SK-N-SH (cell line): ENCODE data around the gene TSC2. TPM values are rescaled to one million over a fixed set of nuclear protein-coding genes. Genes with fewer than 3 reads are reported as not detected.

ENCODE experiments used
- CTCF ChIA-PET: fragments of 300-600, 350-600 bp; formaldehyde crosslinking; extraction: SDS; loops from one replicate; lab custom pipeline; 2021; lab: Yijun Ruan, JAX
- POLR2A ChIA-PET: fragments of 350-600 bp; sonication (Branson Sonifier 250); formaldehyde crosslinking; extraction: SDS; loops from one replicate; lab custom pipeline; 2020; ENCODE audit warnings: antibody characterized with exemption, inconsistent platforms; lab: Yijun Ruan, JAX
- DNase-seq: peaks from one replicate; pipeline ENCODE4 v3.0.0; 2012
- H2AFZ ChIP-seq: fragments of 200-600 bp; sonication (generic); 2 replicates; pipeline ENCODE4 v1.8.1; 2016; ENCODE audit warnings: antibody characterized with exemption, mild to moderate bottlenecking, low read depth
- H3F3A ChIP-seq: fragments of 200-600 bp; sonication (generic); replicated peaks from 2 replicates; pipeline ENCODE3; 2016; ENCODE audit warnings: antibody characterized with exemption, mild to moderate bottlenecking; ENCODE audit not compliant: insufficient read depth
- H3K27ac ChIP-seq, 2 experiments: fragments of 200-500 bp in 1 of 2; fragments of 200-600 bp in 1 of 2; sonication (Bioruptor generic) in 1 of 2; sonication (generic), shearing (Covaris generic) in 1 of 2; 2 replicates each; pipeline versions ENCODE4 v1.5.1 to v1.6.1; 2014 to 2016; ENCODE audit warnings: low read depth in 2 of 2, inconsistent platforms in 1 of 2, low read length in 1 of 2, mild to moderate bottlenecking in 1 of 2, mixed read lengths in 1 of 2
- H3K27me3 ChIP-seq: fragments of 200-600 bp; sonication (generic), shearing (Covaris generic); 2 replicates; pipeline ENCODE4 v1.6.1; 2016; ENCODE audit warnings: mixed run types; ENCODE audit not compliant: insufficient read depth
- H3K36me3 ChIP-seq, 2 experiments: fragments of 200-500 bp in 1 of 2; fragments of 200-600 bp in 1 of 2; sonication (Bioruptor generic) in 1 of 2; sonication (generic) in 1 of 2; replicated peaks in 1 of 2; 2 replicates each; pipeline versions ENCODE3 to v1.5.1; 2014 to 2016; ENCODE audit warnings: low read length in 1 of 2, mild to moderate bottlenecking in 1 of 2; ENCODE audit not compliant: insufficient read depth in 2 of 2, control insufficient read depth in 1 of 2
- H3K4me1 ChIP-seq, 2 experiments: fragments of 200-500 bp in 1 of 2; fragments of 200-600 bp in 1 of 2; sonication (Bioruptor generic) in 1 of 2; sonication (generic), shearing (Covaris generic) in 1 of 2; 2 replicates each; pipeline versions ENCODE4 v1.5.1 to v1.6.1; 2014 to 2016; ENCODE audit warnings: low read depth in 1 of 2, low read length in 1 of 2, mixed run types in 1 of 2; ENCODE audit not compliant: insufficient read depth in 2 of 2, control insufficient read depth in 1 of 2
- H3K4me2 ChIP-seq: fragments of 200-600 bp; sonication (generic), shearing (Covaris generic); 2 replicates; pipeline ENCODE4 v1.6.1; 2017; ENCODE audit warnings: mixed run types
- H3K4me3 ChIP-seq, 2 experiments: fragments of 200-500 bp in 1 of 2; fragments of 200-600 bp in 1 of 2; sonication (Bioruptor generic) in 1 of 2; sonication (generic), shearing (Covaris generic) in 1 of 2; 2 replicates each; pipeline versions ENCODE4 v1.5.1 to v1.8.1; 2014 to 2016; ENCODE audit warnings: low read depth in 2 of 2, inconsistent platforms in 1 of 2, low read length in 1 of 2, mild to moderate bottlenecking in 1 of 2, mixed read lengths in 1 of 2, moderate library complexity in 1 of 2
- H3K79me2 ChIP-seq: fragments of 200-600 bp; sonication (generic); 2 replicates; pipeline ENCODE4 v1.8.1; 2017; ENCODE audit warnings: mild to moderate bottlenecking; ENCODE audit not compliant: insufficient read depth
- H3K9ac ChIP-seq: fragments of 200-600 bp; sonication (generic); 2 replicates; pipeline ENCODE4 v1.6.1; 2017; ENCODE audit warnings: mixed run types
- H3K9me2 ChIP-seq: fragments of 200-600 bp; sonication (generic); 2 replicates; pipeline ENCODE4 v1.6.1; 2017; ENCODE audit warnings: mixed run types
- H3K9me3 ChIP-seq: fragments of 200-600 bp; sonication (generic); 2 replicates; pipeline ENCODE4 v1.6.1; 2017; ENCODE audit warnings: mixed run types, mild to moderate bottlenecking, moderate library complexity
- H4K20me1 ChIP-seq: fragments of 200-600 bp; sonication (generic); 2 replicates; pipeline ENCODE4 v1.6.1; 2017; ENCODE audit warnings: mild to moderate bottlenecking, mixed run types; ENCODE audit not compliant: insufficient read depth
- CHD2 ChIP-seq: fragments of 150-350 bp; IDR thresholded peaks from 2 replicates; pipeline ENCODE4 v1.6.1; 2018; ENCODE audit warnings: low read length; ENCODE audit not compliant: partially characterized antibody
- ELF1 ChIP-seq: IDR thresholded peaks from 2 replicates; pipeline ENCODE4 v1.4.0; 2012
- FOSL2 ChIP-seq: IDR thresholded peaks from 2 replicates; pipeline ENCODE4 v1.4.0; 2012; ENCODE audit warnings: low read depth, mild to moderate bottlenecking, moderate library complexity, borderline replicate concordance
- FOXM1 ChIP-seq: IDR thresholded peaks from 2 replicates; pipeline ENCODE4 v1.4.0; 2012; ENCODE audit warnings: low read depth, mild to moderate bottlenecking
- NRF1 ChIP-seq: IDR thresholded peaks from 2 replicates; pipeline ENCODE4 v1.6.1; 2012; ENCODE audit warnings: low read depth, mild to moderate bottlenecking, low read length
- POLR2AphosphoS5 ChIP-seq: IDR thresholded peaks from 2 replicates; pipeline ENCODE4 v1.6.1; 2012; ENCODE audit warnings: low read depth, low read length
- SMC3 ChIP-seq: IDR thresholded peaks from 2 replicates; pipeline ENCODE4 v1.6.1; 2012; ENCODE audit warnings: low read depth, low read length, improper control_type of control experiment
- TEAD4 ChIP-seq: IDR thresholded peaks from 2 replicates; pipeline ENCODE4 v1.4.0; 2012; ENCODE audit warnings: mild to moderate bottlenecking, borderline replicate concordance; ENCODE audit not compliant: insufficient read depth
- USF2 ChIP-seq: fragments of 150-350 bp; IDR thresholded peaks from 2 replicates; pipeline ENCODE4 v1.6.1; 2017; ENCODE audit warnings: antibody characterized with exemption, low read length, low read depth, borderline replicate concordance
- ZBTB33 ChIP-seq: IDR thresholded peaks from 2 replicates; pipeline ENCODE4 v1.4.0; 2012; ENCODE audit warnings: low read depth, borderline replicate concordance
- WGBS: methylation state at CpG from one replicate; pipeline ENCODE4 v1.1.6; 2017; ENCODE audit warnings: low lambda C conversion rate; 5-methylcytosine and 5-hydroxymethylcytosine counted together
- polyA plus RNA-seq, 3 experiments: library from polyadenylated mRNA; depleted of rRNA; stranded (reverse); fragments of >200 nt; gene quantifications; 2 replicates each; pipeline ENCODE4 v1.2.3, GENCODE V29; 2012
- TF ChIP-seq, protein P1 (sequence below): fragments of 150-350 bp; IDR thresholded peaks from 2 replicates; pipeline ENCODE4 v1.6.1; 2016; ENCODE audit warnings: mild to moderate bottlenecking, low read depth, low read length

Gene TSC2
- polyA plus RNA-seq, 1 of the 3 experiments (the other 2 are of a cell fraction), result 96.1 TPM

DNA sequence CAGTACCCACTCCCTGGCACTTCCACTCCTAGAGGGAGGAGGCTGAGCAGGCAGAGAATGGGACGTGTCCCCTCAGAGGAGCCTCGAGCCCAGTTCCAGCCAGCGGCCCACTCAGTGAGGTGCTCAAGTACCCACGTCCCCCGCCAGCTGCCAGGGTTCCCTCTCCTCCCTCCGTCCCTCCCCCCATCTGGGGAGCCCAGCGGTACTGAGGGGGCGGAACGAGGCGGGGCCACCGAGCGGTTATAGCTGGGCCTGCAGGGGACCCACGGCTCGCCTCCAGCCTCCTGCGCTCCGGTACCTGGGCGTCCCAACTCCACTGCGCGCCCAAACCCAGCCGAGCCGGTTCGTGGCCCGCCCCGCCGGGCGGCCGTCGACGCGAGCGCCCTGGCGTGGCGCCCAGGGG is 28.3 kb upstream of the TSC2 start, which contains the start of gene NPW:
TSS of gene NPW (plus strand) at position 268 of the 403 bp plus-strand sequence.
- no peak for TF ChIP-seq SMC3
- TF ChIP-seq NRF1, result no peak
- TF ChIP-seq ZBTB33, result no peak
- TF ChIP-seq FOSL2, result no peak
- TF ChIP-seq CHD2, result no peak
- TF ChIP-seq POLR2AphosphoS5, result no peak
- TF ChIP-seq ELF1, result no peak
- TF ChIP-seq TEAD4, result no peak
- TF ChIP-seq, protein P1, sequence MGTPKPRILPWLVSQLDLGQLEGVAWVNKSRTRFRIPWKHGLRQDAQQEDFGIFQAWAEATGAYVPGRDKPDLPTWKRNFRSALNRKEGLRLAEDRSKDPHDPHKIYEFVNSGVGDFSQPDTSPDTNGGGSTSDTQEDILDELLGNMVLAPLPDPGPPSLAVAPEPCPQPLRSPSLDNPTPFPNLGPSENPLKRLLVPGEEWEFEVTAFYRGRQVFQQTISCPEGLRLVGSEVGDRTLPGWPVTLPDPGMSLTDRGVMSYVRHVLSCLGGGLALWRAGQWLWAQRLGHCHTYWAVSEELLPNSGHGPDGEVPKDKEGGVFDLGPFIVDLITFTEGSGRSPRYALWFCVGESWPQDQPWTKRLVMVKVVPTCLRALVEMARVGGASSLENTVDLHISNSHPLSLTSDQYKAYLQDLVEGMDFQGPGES, result no peak
- TF ChIP-seq USF2, result no peak
- no peak for TF ChIP-seq FOXM1
- TF ChIP-seq, all 33 proteins: peak for 0
- peak; percentile 68 for DNase-seq
- Histone ChIP-seq H3K27ac (no peak within 1 kb of the TSS), H3K79me2 (no peaks in the 10 kb centered on the region), H3K9me3 (no peaks in the 10 kb centered on the region), H3K4me2 (no peak within 1 kb of the TSS), H3F3A (peaks cover 5% of the 10 kb centered on the region), H3K4me3 (no peak within 1 kb of the TSS), H3K36me3 (no peaks in the 10 kb centered on the region), H3K4me1 (peaks cover 0 to 14% of the 10 kb centered on the region in 2 experiments; a peak in 1 of 4 replicates), H3K9ac (no peak within 1 kb of the TSS), H3K27me3 (peaks cover 4% of the 10 kb centered on the region; the same call in 1 of the 2 replicates), H2AFZ (no peak within 1 kb of the TSS), H3K9me2 (no peaks in the 10 kb centered on the region), H4K20me1 (no peaks in the 10 kb centered on the region)
- POLR2A ChIA-PET, result no interaction called here
- CTCF ChIA-PET, result interaction anchor here (1.3 to 2.1 kb wide), 2 partner anchors 8 to 120 kb away, joined by 5 to 15 read pairs; no protein-coding TSS in a partner anchor
- WGBS, result 59% methylated on average over 15 of the region's 33 CpGs
